Limb (tissue), 2 donors: Measurements from ENCODE around the gene TMEM175.

ENCODE experiments used
- DNase-seq, 2 donors: peaks; one replicate each; pipeline ENCODE4 v3.0.0-alpha.2; 2016; ENCODE audit errors: extremely low spot score in 2 of 2

The TMEM175 gene

GRCh38 chr4:946517-947471, 14.5 kb downstream of the TMEM175 start:
- DNase-seq, result no peak

GRCh38 chr4:947491-947971, 15.3 kb downstream of the TMEM175 start:
- no peak for DNase-seq

GRCh38 chr4:948101-948935, 16.1 kb downstream of the TMEM175 start:
- no peak for DNase-seq

- no peak for DNase-seq
Observed at GRCh38 chr4:948936-949300, 16.7 kb downstream of the TMEM175 start.

GRCh38 chr4:949656-950055, 17.4 kb downstream of the TMEM175 start:
- DNase-seq, result no peak

GRCh38 chr4:950136-951020, 18.1 kb downstream of the TMEM175 start:
- no peak for DNase-seq

GRCh38 chr4:951186-951585, 18.9 kb downstream of the TMEM175 start:
- no peak for DNase-seq

GRCh38 chr4:951594-952468, 19.6 kb downstream of the TMEM175 start:
- DNase-seq, result no peak

- no peak for DNase-seq
Observed at GRCh38 chr4:952881-953573, 20.8 kb downstream of the TMEM175 start.

- DNase-seq, result no peak
Observed at GRCh38 chr4:953574-953915, 21.3 kb downstream of the TMEM175 start.

- no peak for DNase-seq
Observed at GRCh38 chr4:954211-955020, 22.2 kb downstream of the TMEM175 start.

GRCh38 chr4:955161-955921, 23.1 kb downstream of the TMEM175 start:
- no peak for DNase-seq

GRCh38 chr4:955931-956381, 23.7 kb downstream of the TMEM175 start:
- DNase-seq, result peak in 1 of 2 donors; percentile 28

- no peak for DNase-seq
Observed at GRCh38 chr4:956531-957230, 24.4 kb downstream of the TMEM175 start.

- peak in 1 of 2 donors; percentile 22 for DNase-seq
Observed at GRCh38 chr4:957231-957580, 24.9 kb downstream of the TMEM175 start.

- DNase-seq, result no peak
Observed at GRCh38 chr4:957581-958313, 25.5 kb downstream of the TMEM175 start.

- no peak for DNase-seq
Observed at GRCh38 chr4:958314-958665, 26.0 kb downstream of the TMEM175 start.
